BLaER1 (cell line): ENCODE data around the gene LGALS3.

Experiments
- H3K27ac ChIP-seq: shearing (Covaris generic); formaldehyde crosslinking; 2 replicates; pipeline ENCODE4 v1.8.1; 2022
- H3K27me3 ChIP-seq: shearing (Covaris generic); formaldehyde crosslinking; 2 replicates; pipeline ENCODE4 v1.8.1; 2022
- H3K36me3 ChIP-seq: shearing (Covaris generic); formaldehyde crosslinking; 2 replicates; pipeline ENCODE4 v1.8.1; 2022
- H3K4me1 ChIP-seq: shearing (Covaris generic); formaldehyde crosslinking; 2 replicates; pipeline ENCODE4 v1.8.1; 2022
- H3K4me2 ChIP-seq: shearing (Covaris generic); formaldehyde crosslinking; 2 replicates; pipeline ENCODE4 v1.8.1; 2022
- H3K4me3 ChIP-seq: shearing (Covaris generic); formaldehyde crosslinking; 2 replicates; pipeline ENCODE4 v1.8.1; 2022
- H3K9ac ChIP-seq: shearing (Covaris generic); formaldehyde crosslinking; 2 replicates; pipeline ENCODE4 v1.8.1; 2022
- H3K9me3 ChIP-seq: shearing (Covaris generic); formaldehyde crosslinking; 2 replicates; pipeline ENCODE4 v1.8.1; 2022
- H4K20me1 ChIP-seq: shearing (Covaris generic); formaldehyde crosslinking; 2 replicates; pipeline ENCODE4 v1.8.1; 2022
- Cebpa-rat ChIP-seq: shearing (Covaris generic); IDR thresholded peaks from 2 replicates; pipeline ENCODE4 v1.8.1; 2022

LGALS3 gene

DNA sequence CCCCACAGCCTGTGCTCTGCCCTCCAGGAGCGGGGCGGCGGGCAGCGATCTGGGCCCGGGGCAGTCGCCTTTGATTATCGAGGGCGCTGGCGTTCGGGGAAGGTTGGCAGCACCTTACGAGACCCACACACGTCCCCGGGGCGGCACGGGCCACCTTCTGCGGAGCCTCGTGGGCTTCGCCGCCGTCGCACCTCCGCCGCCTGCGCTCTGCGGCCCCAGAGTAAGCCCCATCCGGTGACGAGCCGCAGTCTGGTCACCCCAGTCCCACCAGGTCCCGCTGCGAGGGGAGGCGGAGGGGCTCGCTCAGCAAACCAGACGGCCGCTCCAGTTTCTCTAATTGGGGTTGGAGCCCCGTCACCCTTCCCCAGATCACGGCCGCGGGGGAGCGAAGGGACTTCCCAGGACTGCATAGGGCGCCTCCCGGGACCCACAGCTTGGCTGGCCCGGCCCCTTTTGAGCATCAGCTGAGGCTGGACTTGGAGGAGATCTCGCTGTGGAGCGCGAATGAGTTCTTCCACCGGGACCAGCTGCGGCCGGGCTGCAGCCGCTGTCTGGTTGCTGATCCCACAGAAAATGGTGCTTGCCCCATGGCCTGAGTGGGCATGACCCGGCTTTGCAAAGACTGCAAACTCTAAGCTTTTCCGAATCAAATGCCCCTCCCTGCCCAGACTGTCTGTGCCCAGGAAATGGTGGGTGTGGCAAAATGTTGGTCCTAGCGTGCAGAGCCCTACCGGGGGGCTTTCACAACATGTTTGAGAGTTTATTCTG, 560 bp downstream of the LGALS3 start:
- peaks cover 15% of the 10 kb centered on the region for H3K4me1 ChIP-seq

DNA sequence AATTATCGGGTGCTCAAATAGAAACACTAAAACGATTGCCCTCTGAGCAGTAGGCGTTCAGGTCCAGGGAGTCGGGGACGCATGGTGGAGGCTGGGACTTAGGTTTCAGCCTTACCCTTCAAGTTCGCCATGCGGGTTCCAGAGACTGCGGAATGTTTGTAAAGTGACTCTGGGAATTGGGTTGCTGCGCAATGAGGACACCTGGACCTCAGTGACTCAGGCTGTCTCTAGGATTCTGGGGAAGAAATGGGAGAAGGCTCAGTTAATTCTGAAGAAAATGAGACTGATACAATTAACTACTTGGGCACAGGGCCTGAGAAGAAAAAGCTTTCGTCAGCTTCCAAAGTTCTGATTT, 1.1 kb downstream of the LGALS3 start:
- peak overlapping the region; percentile 64 for H3K4me3 ChIP-seq
- peaks cover 66% of the 10 kb centered on the region for H3K27me3 ChIP-seq
- H3K27ac ChIP-seq = no peak overlapping the region
- H3K4me1 ChIP-seq = peaks cover 15% of the 10 kb centered on the region
- peak overlapping the region; percentile 88 for H3K4me2 ChIP-seq
- H4K20me1 ChIP-seq = peaks cover 26% of the 10 kb centered on the region
- TF ChIP-seq Cebpa-rat = no peak
- H3K36me3 ChIP-seq = peaks cover 7% of the 10 kb centered on the region; the same call in 1 of the 2 replicates
- H3K9me3 ChIP-seq = no peaks in the 10 kb centered on the region
- H3K9ac ChIP-seq = no peak overlapping the region

More for the DNA sequence above, 560 bp downstream of the LGALS3 start:
- Histone ChIP-seq H3K36me3 (peaks cover 1% of the 10 kb centered on the region; the same call in 1 of the 2 replicates), H3K4me3 (peak overlapping the region; percentile 64), H3K9me3 (no peaks in the 10 kb centered on the region), H3K4me2 (peak overlapping the region; percentile 88), H3K27ac (no peak overlapping the region), H4K20me1 (peaks cover 26% of the 10 kb centered on the region), H3K27me3 (peaks cover 66% of the 10 kb centered on the region), H3K9ac (0 out of 2 replicates have a peak overlapping the region, but pooled peaks have one; percentile 12)
- TF ChIP-seq Cebpa-rat = no peak

DNA sequence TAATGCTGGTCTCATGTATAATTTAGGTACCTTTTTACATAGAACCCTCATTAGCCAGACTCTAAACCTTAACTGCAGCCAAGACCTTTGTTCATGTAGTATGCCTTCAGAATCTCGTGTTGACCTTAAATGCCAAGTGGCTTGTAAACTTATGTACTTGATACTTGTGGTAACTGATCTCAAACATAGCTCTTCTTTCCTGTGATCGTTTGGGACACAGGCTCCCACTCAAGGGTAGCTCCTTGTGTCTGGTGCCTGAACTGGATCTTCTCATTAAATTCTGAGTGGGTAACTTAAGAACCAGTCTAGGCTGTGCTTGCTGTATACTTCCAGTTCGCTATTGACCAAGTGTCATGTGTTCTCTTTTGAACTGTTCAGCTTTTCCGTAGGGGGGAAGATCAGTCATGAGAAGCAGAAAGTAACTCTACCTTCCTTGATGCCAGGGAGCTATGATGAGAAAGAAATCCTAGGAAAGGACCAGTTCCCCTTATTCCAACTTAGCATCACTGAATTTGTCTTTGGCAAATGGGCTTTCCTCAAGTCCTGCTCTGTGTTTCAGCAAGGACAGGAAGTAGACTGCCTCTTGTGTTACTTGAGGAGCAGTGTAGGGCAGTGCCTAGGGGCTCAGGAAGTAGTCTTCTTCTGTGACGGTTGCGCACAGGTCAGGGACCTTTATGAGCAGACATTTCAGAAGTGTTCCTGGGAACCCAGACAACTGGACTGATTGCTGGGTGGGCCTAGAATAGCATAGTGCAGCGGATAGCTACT, 2.5 kb downstream of the LGALS3 start:
- no peak overlapping the region for H3K9ac ChIP-seq
- no peak for TF ChIP-seq Cebpa-rat
- H4K20me1 ChIP-seq = peaks cover 26% of the 10 kb centered on the region
- peaks cover 7% of the 10 kb centered on the region; the same call in 1 of the 2 replicates for H3K36me3 ChIP-seq
- no peak overlapping the region for H3K27ac ChIP-seq
- H3K9me3 ChIP-seq = no peaks in the 10 kb centered on the region
- peaks cover 15% of the 10 kb centered on the region for H3K4me1 ChIP-seq
- peaks cover 56% of the 10 kb centered on the region for H3K27me3 ChIP-seq
- H3K4me3 ChIP-seq = no peak overlapping the region
- no peak overlapping the region for H3K4me2 ChIP-seq

DNA sequence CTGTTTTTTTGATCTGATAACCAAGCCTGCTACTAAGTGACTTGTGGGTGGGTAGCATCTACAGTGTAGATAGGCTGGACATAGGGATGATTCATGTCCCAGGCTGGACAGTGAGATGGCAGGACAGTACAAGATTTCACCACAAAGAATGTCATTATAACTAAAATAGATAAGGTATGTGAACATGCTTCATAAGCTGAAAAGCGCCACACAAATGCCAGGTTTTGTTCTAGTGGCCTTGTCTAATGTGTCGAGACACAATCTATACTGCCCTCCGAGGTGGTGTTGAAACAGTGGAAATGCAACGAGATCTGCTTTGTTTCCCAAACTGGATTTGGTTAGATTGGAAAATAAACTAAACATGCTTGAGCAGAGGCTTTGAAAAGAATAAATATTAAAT, 4.4 kb downstream of the LGALS3 start:
- no peak overlapping the region for H3K4me2 ChIP-seq
- H3K27ac ChIP-seq = no peak overlapping the region
- H3K9ac ChIP-seq = no peak overlapping the region
- H3K36me3 ChIP-seq = peaks cover 12% of the 10 kb centered on the region
- peaks cover 18% of the 10 kb centered on the region for H4K20me1 ChIP-seq
- peaks cover 15% of the 10 kb centered on the region for H3K4me1 ChIP-seq
- H3K4me3 ChIP-seq = no peak overlapping the region
- H3K27me3 ChIP-seq = peaks cover 38% of the 10 kb centered on the region
- no peaks in the 10 kb centered on the region for H3K9me3 ChIP-seq
- TF ChIP-seq Cebpa-rat = no peak

DNA sequence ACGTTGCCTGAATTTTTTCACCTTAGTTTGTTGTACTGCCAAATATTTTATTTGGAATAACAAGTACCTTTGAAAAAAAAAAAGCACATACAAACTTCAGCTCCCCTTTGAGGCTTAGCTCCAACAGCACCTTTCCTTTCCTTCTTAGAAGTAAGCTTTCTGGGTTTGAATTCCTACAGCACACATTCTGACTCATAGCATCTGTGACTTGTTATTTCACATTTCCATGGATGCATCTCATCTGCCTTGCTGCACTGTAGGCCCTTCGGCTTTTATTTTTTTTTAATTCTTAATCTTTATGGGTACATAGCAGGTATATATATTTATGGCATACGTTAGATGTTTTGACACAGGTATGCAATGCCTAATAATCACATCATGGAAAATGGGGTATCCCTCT, 7.2 kb downstream of the LGALS3 start:
- no peaks in the 10 kb centered on the region for H3K4me1 ChIP-seq
- H3K9me3 ChIP-seq = no peaks in the 10 kb centered on the region
- no peak overlapping the region for H3K4me3 ChIP-seq
- H3K27ac ChIP-seq = no peak overlapping the region
- no peak overlapping the region for H3K4me2 ChIP-seq
- peaks cover 36% of the 10 kb centered on the region for H3K36me3 ChIP-seq
- peaks cover 10% of the 10 kb centered on the region for H3K27me3 ChIP-seq
- no peak for TF ChIP-seq Cebpa-rat
- no peak overlapping the region for H3K9ac ChIP-seq
- no peaks in the 10 kb centered on the region for H4K20me1 ChIP-seq

DNA sequence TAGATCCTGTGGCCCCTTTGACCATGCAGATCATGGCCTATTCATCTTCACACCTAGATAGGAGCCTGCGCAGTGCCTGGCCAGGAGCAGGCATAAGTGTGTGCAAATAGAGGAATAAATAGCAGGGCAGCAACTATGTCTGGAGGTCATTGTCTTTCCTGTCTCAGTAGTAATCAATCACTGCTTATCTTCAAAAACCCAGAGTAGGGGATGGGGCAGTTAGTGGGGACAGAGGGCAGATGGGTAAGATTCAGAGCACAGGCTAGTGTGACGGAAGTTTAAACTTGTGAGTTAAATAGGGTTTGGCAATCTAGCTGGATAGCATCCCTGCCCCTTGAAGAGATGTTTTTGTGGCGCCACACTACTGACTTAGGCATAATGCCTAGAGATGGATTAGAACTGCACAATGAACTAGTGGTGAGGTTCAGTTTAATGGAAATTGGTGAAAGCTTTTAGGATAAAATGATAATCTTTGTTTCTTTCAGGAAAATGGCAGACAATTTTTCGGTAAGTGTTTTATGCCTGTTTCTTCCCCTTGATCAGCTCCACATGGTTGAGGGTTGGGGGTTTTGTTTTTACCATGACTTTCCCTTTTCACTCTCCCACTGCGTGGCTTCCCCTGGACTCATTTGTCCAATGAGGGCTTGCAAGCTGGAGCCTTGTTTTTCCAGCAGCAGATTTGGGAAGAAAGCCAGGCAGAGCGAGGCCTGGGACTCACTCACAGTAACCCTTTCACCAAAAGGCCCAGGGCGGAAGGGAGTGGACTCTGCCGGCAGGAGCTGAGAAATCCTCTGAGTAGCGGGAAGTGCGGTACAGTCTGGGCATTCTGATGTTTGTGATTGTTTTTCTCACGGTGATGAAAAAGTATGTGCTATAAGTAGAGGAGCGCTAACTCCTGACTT, 8.1 kb downstream of the LGALS3 start:
- no peak overlapping the region for H3K27ac ChIP-seq
- H3K4me1 ChIP-seq = no peaks in the 10 kb centered on the region
- H3K9ac ChIP-seq = no peak overlapping the region
- TF ChIP-seq Cebpa-rat = no peak
- H3K4me3 ChIP-seq = no peak overlapping the region
- no peaks in the 10 kb centered on the region for H3K9me3 ChIP-seq
- no peak overlapping the region for H3K4me2 ChIP-seq
- H4K20me1 ChIP-seq = no peaks in the 10 kb centered on the region
- H3K27me3 ChIP-seq = peaks cover under 1% of the 10 kb centered on the region; the same call in 1 of the 2 replicates
- H3K36me3 ChIP-seq = peaks cover 42% of the 10 kb centered on the region

DNA sequence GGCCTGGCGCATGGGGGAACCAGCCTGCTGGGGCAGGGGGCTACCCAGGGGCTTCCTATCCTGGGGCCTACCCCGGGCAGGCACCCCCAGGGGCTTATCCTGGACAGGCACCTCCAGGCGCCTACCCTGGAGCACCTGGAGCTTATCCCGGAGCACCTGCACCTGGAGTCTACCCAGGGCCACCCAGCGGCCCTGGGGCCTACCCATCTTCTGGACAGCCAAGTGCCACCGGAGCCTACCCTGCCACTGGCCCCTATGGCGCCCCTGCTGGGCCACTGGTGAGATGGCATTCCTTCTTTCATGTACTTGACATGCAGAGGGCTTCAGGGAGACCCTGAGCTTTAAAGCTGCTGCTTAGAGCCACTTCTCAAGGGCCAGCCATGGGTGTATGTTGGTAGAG, 9.0 kb downstream of the LGALS3 start:
- Histone ChIP-seq H3K9me3 (no peaks in the 10 kb centered on the region), H3K27ac (no peak overlapping the region), H3K27me3 (no peaks in the 10 kb centered on the region), H3K4me3 (no peak overlapping the region), H4K20me1 (no peaks in the 10 kb centered on the region), H3K4me2 (no peak overlapping the region), H3K9ac (no peak overlapping the region), H3K4me1 (no peaks in the 10 kb centered on the region), H3K36me3 (peaks cover 51% of the 10 kb centered on the region)
- TF ChIP-seq Cebpa-rat = no peak

DNA sequence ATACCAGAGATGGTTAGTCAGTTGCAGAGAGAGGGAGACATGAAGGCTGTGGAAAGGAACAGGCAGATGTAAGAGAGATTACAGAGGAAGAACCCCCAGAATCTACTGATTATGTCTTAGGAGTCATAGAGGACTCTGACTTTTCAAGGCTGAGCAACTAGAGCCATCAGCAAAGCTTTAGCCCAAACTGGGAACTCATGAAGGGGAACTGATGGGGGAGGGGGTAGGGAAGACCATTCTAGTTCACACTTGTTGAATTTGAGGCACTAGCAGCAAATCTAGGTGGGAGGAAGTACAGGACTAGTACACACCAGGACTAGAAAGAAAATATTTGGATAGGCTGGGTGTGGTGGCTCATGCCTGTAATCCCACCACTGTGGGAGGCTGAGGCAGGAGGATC, 10.1 kb downstream of the LGALS3 start:
- peaks cover 61% of the 10 kb centered on the region for H3K36me3 ChIP-seq
- no peak overlapping the region for H3K4me2 ChIP-seq
- no peak for TF ChIP-seq Cebpa-rat
- H3K27me3 ChIP-seq = no peaks in the 10 kb centered on the region
- no peak overlapping the region for H3K27ac ChIP-seq
- H3K4me1 ChIP-seq = no peaks in the 10 kb centered on the region
- H3K4me3 ChIP-seq = no peak overlapping the region
- no peaks in the 10 kb centered on the region for H4K20me1 ChIP-seq
- no peaks in the 10 kb centered on the region for H3K9me3 ChIP-seq
- no peak overlapping the region for H3K9ac ChIP-seq

DNA sequence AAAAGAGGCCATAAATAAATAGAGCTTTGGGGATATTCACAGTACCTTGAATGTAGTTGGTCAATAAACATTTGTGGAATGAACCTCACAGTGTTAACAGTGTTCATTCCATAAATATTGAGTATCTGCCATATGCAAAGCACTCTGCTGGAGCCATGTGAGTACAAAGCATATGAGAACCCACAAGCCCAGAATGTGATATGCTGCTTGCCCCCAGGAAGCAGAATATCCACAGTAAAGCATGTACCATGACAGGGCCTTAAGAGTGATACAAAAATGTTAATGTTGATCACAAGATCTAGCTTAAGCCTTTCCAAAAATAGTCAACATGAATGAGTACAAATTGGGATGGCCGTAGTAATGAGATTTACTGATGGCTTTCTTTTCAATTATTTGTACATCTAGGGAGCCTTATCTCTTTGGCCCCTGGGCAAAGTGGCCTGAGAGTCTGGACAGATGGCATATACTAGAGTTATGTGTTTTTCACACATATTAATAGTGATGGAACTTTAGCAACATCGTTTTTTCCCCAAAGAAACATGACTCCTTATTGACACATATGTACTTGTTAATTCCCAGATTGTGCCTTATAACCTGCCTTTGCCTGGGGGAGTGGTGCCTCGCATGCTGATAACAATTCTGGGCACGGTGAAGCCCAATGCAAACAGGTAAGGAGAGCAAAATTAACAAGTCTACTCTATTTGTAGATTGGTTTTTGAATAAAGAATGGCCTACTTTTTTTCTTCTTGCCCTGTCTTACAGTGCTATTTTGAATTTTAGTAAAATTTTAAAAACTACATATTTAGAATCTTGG, 10.9 kb downstream of the LGALS3 start:
- Histone ChIP-seq H3K4me2 (no peak overlapping the region), H3K36me3 (peaks cover 64% of the 10 kb centered on the region), H3K27ac (no peak overlapping the region), H3K4me3 (no peak overlapping the region), H3K9ac (no peak overlapping the region), H4K20me1 (no peaks in the 10 kb centered on the region), H3K27me3 (no peaks in the 10 kb centered on the region), H3K4me1 (no peaks in the 10 kb centered on the region), H3K9me3 (no peaks in the 10 kb centered on the region)
- no peak for TF ChIP-seq Cebpa-rat
